AG20443 (cell line): ENCODE measurements around the gene TTC1.
"Not testable (repeated sequence)": the region's sequence is repeated elsewhere in the genome, so short reads cannot be mapped to it uniquely, and the experiment has no call there.

ENCODE experiments used
- DNase-seq: peaks from one replicate; pipeline ENCODE4 v3.0.0; 2012; ENCODE audit warnings: low spot score, mixed read lengths

TTC1 gene

DNA sequence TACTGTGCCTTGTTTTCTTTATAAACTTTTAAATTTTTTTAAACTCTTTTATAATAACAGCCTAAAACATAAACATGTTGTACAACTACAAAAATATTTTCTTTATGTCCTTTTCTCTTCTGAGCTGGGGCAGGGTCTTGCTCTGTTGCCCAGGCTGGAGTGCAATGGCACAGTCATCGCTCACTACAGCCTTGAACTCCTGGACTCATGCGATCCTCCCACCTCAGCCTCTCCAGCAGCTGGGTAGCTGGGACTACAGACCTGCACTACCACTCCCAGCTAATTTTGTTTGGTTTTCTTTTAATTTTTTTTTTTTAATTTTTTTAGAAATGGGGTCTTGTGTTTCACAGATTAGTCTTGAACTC is 31.5 kb downstream of the TTC1 start:
- no peak for DNase-seq

DNA sequence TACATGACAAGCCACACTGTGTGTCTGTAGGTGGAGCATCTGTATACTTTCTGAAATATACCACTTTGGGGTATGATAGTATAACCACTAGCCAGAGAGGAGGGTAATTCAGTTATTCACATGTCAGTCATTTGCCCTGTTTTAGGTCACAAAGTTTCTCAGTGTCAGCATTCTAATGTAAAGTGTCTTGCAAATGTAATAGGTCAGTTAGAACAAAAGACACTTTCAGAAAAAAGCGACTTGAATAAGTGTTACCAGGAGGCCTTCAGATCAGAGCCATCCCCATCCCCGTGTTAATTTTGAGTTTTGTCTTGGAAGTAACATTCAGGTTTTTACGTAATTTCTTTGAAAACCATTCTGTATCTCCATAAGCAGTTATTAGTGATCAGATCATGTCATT is 33.7 kb downstream of the TTC1 start:
- DNase-seq = no peak

DNA sequence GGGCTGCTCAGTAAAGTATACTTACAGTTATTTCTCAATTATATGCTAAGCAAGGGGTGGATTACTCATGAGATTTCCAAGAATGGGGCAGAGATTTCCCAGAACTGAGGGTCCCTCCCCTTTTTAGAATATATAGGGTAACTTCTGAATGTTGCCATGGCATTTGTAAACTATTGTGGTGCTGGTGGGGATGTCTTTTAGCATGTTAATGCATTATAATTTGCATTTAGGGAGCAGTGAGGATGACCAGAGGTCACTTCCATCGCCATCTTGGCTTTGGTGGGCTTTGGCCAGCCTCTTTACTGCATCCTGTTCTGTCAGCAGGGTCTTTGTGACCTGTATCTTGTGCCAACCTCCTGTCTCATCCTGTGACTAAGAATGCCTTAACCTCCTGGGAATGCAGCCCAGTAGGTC is 35.5 kb downstream of the TTC1 start:
- DNase-seq = no peak

DNA sequence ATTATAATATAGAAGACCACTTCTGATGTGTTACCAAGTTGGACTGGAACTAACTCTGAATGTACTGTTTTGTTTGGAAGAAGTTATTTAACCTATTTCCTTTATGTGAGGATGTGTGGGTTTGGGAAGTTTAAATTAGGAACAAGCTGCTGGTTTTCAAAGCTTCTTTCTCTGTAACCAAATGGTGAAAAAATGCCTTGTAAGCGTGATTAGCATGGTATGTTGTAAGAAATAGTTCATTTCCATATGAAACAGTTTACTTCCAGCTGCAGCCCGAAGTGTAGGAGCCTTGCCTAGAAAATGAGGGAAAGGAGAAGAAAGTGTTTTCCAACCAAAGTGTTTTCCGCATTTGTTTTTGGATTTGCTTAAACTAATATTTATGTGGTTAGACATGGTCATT is 36.0 kb downstream of the TTC1 start:
- DNase-seq = no peak

DNA sequence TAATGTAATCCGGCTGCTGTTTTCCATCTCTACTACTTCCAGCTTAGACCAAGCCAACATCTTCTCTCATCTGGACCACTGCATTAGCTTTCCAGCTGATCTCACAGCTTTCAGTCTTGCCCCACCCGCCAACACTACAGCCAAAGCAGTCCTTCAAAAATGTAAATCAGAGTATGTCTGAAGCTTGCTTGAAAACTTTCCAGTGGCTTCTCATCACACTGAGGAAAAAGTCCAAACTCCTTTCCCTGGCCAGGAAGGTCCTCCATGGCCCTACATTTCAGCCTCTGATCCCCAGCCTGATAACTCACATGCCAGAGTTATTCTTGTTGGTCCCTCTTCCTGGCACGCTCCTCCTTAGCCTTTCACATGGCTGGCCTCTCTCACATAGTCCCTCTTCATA is 38.5 kb downstream of the TTC1 start:
- DNase-seq = peak; percentile 16

DNA sequence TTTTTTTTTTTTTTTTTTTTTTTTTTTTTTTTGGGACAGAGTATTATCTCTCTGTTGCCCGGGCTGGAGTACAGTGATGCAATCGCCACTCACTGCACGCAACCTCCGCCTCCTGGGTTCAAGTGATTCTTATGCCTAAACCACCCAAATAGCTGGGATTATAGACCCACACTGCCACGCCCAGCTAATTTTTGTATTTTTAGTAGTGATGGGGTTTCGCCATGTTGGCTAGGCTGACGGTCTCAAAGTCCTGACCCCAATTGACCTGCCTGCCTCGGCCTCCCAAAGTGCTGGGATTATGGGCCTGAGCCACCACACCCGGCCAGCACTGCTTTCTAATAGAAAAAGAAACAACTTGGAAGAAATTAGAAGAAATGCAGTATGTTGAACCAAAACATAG is 39.2 kb downstream of the TTC1 start:
- no peak for DNase-seq

DNA sequence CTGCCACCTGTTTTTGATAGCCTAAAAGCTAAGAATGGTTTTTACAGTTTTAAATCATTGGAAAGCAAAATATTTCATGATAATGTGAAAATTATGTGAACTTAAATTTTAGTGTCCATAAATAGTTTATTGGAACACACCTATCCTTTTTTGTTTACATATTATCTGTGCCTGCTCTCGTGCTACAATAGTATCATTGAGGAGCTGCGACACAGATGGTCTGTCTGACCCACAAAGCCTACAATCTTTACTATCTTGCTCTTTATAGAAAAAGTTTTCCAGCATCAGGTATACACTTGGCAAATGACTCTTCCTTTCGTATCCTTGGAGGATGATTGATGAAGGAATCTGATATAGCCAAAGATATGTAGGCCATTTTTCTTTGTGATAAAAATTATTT is 40.2 kb downstream of the TTC1 start:
- no peak for DNase-seq

DNA sequence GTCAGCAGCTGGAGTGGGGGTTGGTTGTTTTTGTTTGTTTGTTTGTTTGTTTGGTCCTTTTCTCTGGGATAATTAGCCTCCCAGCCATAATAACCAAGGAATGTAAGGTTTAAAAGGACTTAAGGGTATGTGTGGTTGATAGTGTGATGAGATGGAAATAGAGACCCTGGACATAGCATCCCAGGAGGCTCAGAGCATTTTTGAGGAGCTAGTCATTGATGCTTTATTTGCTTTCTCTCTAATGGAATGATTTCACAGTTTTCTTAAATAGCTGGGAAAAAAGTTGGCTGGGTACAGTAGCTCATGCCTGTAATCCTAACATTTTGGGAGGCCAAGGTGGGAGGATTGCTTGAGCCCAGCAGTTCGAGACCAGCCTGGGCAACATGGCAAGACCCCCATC is 45.1 kb downstream of the TTC1 start:
- peak; percentile 29 for DNase-seq

DNA sequence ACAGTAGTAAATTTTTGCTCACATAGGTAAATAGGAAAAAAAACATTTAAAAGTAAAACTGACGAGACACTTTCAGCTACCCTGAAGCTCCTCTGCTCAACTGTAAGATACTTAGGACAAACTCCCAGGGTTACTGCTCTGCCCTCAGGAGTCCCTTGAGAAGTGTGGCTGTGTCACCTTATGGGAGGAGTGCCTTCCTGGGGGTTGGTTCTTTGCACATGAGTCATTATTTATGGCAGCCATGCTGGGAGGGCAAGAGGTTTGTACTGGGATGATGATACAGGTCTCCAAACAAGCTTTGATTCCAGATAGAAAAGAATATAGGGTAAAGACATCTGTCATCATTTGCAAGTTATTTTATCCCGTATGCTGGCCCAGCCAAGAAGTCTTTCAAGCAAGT is 45.9 kb downstream of the TTC1 start:
- peak; percentile 61 for DNase-seq

DNA sequence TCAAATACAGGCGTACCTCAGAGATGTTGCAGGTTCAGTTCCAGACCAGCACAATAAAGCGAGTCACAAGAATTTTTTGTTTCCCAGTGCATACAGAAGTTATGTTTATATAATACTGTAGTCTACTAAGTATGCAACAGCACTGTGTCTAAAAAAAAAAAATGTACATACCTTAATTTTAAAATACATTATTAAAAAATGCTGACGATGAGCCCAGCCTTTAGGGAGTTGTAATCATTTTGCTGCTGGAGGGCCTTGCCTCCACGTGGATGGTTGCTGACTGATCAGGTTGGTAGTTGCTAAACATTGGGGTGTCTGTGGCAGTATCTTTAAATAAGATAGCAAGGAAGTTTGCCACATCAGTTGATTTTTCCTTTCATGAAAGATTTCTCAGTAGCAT is 48.3 kb downstream of the TTC1 start:
- no peak for DNase-seq

DNA sequence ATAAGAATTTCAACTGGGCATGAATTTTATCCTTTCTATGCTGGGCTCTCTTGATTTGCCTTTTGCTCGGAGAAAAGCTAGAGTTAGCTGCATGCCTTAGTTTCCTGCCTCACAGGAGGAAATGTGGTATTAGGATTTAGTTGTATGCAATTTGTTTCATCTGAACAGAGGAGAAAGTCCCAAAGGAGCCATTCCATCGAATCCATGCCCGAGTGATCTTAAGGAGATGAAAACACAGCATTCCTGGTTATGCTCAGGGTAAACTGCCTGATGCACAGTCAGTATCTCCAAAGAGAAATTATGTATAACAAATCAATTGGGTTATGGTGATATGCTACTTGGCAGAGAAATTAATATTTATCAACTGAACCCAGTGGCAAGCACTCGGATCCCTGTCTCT is 51.1 kb downstream of the TTC1 start:
- no peak for DNase-seq

DNA sequence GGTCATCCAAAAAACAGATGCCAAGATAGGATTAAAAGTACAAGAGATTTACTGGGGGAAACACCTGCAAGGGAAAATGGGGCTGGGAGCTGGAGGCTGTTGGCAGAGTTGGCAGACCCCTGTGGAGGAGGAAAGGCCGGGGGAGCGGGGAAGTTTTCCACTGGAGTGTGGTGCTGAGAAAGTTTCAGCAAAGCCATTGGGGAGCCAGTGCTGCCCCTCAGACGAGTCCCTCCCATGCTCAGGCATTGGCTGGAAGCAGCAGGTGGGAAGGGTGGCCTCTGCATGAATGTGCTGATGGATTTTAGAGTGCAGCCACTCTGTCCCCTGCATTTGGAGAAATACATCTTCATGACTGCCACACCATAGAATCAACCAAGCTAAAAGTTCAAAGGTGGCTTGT is 52.8 kb downstream of the TTC1 start:
- DNase-seq = no peak

DNA sequence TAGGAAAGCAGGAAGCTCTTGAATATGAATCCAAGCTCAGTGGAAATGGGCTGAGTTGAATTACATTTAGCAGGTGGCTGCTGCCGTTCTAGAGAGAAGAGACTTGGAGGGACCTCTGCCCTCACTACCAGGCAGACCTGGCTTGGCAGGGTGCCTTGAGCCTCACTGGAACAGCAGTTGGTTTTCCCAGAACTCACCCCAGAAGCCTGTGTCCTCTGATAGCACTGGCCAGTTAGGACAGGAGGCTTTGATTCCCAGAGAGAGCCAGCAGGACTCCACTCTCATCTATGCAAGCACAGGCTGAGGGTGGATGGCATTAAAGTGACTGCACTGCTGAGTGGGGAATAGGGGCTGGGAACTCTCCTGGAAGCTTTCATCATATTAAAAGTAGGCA is 55.5 kb downstream of the TTC1 start:
- no peak for DNase-seq

DNA sequence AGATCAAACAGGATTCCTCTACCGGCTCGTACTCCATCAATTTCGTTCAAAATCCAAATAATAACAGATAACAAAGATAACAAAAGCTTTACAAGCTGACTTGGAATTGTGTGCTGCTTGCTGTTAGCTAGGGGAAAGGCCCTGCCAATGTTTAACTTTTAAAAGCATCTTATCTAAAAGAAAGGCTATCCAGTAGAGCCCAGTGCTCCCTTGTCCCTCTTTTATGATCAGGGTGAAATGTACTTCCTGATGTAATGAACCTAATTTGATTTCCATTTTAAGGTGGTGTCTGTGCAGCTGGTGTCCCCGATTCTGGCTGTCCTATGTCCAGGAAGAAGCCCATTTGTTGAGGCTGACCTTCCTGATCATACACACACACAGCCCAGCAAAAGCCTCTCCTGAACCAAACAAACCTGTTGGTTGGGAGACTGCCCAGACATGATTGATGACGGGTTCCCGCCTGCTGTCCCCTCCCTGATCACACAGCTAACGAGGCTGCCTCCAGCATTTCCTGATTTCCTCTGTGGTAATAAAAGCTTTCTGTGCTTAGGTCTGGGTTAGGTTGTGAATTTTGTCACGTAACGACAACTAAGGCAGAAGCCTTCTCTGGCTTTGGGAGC is 56.2 kb downstream of the TTC1 start:
- DNase-seq = no peak

DNA sequence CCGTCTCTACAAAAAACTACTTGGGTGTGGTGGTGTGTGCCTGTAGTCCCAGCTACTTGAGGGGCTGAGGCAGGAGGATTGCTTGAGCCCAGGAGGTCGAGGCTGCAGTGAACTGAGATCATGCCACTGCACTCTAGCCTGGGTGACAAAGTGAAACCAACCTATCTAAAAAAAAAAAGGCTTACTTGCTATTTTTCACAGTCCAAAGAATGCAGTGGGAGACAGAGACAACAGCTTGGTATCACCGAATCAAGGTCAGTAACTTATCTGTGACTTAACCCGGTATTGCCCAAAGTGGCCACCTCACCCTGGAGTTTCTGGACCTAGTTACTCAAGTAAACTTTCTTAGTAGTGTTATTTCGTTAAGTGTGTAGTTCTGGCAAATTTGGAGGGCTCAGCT is 60.2 kb downstream of the TTC1 start:
- not testable (repeated sequence) for DNase-seq

DNA sequence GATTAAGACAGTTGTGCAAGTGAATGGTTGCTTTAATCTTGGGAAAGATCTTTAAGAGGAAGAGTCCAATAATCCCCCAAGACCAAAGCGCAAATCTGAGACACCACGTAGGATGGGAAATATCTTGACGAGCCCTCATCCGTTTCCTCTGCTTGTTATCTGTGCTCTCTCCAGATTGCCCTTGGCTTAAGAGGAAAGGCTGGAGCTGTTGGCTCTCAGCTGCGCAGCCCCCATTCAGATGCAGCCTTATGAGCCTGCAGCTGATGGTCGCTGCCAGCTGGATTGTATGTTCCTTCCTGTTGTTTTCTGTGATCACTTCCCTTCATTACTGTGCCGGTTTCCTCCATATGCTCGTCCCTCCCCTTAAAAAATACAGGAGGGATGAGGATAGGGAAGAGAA is 62.6 kb downstream of the TTC1 start:
- DNase-seq = no peak

DNA sequence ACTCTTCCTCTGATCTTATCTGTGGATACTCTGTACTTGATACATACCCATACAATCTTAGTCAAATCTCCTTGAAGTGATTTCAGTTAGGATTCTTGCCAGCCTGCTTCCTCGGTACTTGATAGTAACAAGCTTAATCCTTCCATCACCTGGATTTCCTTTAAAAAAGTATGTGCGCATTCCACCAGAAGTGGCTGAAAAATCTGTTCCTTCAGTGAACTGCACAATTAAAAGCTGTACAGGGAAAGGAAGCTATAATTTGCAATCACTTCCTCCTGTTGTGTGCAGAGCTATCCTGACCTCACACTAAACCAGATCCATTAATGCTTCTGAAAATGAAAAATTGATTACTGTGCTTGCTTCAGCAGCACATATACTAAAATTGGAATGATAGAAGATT is 63.0 kb downstream of the TTC1 start:
- DNase-seq = no peak

DNA sequence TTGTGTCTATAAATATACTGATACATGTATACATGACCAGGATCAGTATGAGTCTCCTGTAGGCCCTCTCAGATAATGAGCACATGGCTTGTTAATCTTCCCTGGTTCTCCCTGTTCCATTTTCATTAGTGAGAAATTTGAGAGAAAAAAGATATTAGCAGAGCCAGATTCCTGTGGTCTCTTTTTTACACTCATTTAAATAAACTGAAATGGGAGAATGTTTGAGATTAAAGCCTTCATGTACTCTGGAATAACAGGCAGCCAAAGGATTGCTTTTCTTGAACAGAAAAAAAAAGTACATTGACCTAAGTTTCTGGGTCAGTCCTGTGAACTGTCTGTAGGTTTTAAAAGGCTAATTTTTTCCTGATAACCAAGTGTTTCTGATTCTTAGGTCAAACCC is 66.1 kb downstream of the TTC1 start:
- no peak for DNase-seq

DNA sequence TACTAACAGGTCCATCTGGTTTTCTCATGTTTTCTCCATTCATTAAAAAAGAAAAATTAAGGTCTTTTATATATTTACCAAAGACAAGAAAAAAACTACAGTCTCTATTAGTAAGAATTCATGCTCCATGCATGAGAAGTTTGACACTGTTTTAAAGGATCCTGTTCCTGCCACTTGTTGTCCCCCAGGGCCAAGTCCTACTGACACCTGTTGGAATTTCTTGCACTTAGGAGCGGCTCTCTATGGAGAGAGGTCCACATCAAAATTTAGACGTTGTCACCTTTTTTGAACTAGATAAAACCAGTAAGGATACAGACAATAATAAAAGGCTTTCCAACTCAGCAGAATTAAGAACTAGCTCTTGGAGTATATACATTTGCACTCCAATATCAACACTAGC is 68.1 kb downstream of the TTC1 start:
- no peak for DNase-seq

DNA sequence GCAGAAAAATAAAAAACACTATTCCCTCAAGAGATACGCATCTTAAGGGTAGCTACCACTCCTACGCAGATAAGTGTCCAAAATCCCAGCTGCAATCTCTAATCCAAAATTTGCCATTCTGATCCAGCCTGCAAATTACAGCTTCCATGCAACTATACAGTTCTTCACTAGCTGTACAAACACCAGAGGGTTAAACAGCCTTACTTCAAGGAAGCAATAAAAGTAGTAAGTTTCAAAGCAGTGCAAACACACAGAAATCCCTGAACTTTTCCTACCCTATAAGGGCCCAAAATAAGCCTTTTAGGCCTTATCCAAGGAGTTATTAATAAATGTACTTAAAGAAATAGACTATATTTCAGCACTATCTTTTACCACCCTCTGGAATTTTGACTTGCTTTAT is 70.8 kb downstream of the TTC1 start:
- no peak for DNase-seq

DNA sequence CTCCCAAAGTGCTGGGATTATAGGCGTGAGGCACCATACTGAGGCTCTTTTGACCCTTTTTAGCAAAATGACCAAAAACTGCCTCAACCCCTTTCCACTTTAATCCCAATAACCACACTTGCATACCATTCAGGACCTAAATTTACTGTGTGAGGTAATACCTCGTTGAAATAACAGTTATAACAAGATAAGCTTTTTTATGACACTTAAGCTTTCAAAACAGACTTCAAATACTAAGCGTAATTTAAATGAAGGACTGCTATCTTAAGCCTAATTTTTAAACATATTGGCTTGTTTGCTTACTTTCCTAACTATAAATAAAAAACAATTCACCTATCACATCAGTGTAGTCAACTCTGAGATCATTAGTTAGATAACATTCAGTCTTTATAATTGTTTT is 72.6 kb downstream of the TTC1 start:
- DNase-seq = no peak

DNA sequence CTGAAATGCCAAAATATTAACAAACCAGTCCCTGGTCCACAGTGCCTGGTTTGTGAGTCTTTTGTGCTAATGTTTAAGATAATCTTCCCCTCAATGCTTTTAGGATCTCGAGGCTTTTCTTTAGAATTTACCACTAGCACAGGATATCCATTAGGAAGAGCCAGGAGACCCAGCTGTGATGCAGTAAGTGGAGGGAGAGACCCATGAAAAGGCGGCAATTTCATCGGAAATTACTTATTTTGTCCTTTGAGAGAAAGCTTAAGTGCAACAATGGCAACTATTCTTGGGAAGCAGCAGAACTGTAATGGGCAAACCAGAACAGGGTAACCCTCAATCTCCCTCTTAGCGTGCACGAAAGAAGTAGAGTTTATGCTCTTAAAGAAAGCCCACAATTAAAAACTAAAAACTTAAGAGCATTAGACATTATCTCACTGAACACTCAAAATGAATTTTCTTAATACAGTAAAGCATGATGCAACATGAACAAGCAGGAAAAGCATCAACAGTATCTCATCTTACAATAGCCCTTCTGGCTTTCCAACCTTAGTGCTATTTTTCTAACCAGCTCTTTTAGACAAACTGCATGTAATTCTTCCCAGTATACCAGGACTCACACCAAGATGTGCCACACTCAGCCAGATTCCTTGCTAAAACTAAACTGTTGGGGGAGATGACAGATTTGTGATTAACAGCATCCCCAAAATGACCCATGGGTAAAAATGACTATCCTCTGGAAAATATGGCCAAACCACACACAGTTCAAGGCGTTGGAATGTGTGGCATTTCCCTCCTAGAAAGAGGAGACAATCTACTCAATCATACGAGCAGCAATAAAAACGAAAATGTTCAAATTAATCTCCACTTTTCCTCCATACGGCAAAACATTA is 73.9 kb downstream of the TTC1 start:
- DNase-seq = peak; percentile 86

DNA sequence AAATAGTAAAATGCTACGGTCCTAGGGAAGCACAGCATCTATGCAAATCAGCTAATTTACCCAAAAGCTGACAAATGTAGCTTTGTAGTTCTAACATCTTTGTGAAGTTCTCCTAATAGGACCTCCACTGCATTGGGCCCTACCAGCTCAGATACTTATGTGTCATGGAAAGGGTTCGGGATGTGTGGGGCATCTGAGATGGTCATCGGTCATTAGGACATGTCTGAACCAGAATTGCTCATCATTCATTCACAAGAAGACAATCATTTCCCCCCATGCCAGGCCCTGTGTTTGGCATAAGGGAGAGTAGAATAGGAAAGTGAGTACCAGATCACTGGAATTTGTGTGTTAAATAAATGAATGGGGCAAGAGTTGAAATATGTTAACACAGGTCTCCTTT is 74.6 kb downstream of the TTC1 start:
- DNase-seq = peak; percentile 49

DNA sequence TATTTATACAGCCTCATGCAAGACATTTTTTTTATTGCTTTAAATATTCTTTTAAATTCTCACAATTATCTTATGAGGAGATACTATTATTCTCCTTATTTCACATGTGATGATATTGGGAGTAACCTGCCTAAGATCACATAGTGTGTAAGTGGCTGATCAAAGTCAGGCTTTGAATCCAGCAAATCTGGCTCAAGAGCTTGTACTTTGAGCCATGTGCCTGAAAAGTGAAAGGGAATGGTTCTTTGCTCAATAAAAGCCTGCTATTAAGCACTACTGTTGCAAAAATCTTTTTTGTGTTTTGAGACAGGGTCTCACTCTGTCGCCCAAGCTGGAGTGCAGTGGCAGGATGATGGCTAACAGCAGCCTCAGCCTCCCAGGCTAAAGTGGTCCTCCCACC is 75.2 kb downstream of the TTC1 start:
- no peak for DNase-seq
